Vagina (tissue), 2 donors: ENCODE results near the gene SLC39A12. TPM values are rescaled to one million over a fixed set of nuclear protein-coding genes. Genes with fewer than 3 reads are reported as not detected.
A peak's percentile ranks its signal among the peaks of the same experiment; 100 is the strongest.

Experiments
- DNase-seq, 2 donors: peaks; one replicate each; pipeline ENCODE4 v3.0.0-alpha.2; 2017; ENCODE audit errors: extremely low spot score in 2 of 2
- H3K27ac ChIP-seq: fragments of 200-600 bp; sonication (generic); one replicate; pipeline ENCODE4 v1.5.1; 2019
- H3K27me3 ChIP-seq: fragments of 200-600 bp; sonication (generic); one replicate; pipeline ENCODE4 v1.5.1; 2019
- H3K36me3 ChIP-seq, 2 donors: fragments of 200-600 bp; sonication (generic); one replicate each; pipeline ENCODE4 v1.5.1; 2017 to 2019
- H3K4me1 ChIP-seq: fragments of 200-600 bp; sonication (generic); one replicate; pipeline ENCODE4 v1.5.1; 2019
- H3K4me3 ChIP-seq, 2 donors: fragments of 200-600 bp; sonication (generic); 1 replicate in 1 of 2; 2 replicates in 1 of 2; pipeline ENCODE4 v1.5.1; 2016 to 2019
- H3K9me3 ChIP-seq: fragments of 200-600 bp; sonication (generic); one replicate; pipeline ENCODE4 v1.5.1; 2019
- POLR2A ChIP-seq, 2 donors: fragments of 450-650 bp; IDR thresholded peaks; one replicate each; pipeline ENCODE4 v1.6.1; 2017; ENCODE audit warnings: antibody characterized with exemption in 2 of 2, mild to moderate bottlenecking in 2 of 2, moderate library complexity in 2 of 2
- POLR2AphosphoS5 ChIP-seq, 2 donors: sonication (generic); formaldehyde crosslinking; IDR thresholded peaks; one replicate each; pipeline ENCODE4 v1.9.0; 2017; ENCODE audit warnings: antibody characterized with exemption in 2 of 2, mild to moderate bottlenecking in 2 of 2, low read depth in 1 of 2; ENCODE audit not compliant: insufficient read depth in 1 of 2
- intact Hi-C: fragments of 100-400 bp; cut with DNase I; formaldehyde crosslinking; loops from one replicate; pipeline ENCODE4 v1.15.1; 2023
- total RNA-seq: library from RNA; depleted of rRNA; stranded (reverse); fragments of >200 nt; gene quantifications from one replicate; pipeline ENCODE4 v1.2.3, GENCODE V29; 2016
- TF ChIP-seq, protein P1 (sequence below), 3 experiments: fragments of 450-650 bp in 2 of 3; fragments of 200-600 bp in 1 of 3; sonication (generic) in 1 of 3; IDR thresholded peaks; one replicate each; pipeline ENCODE4 v1.5.1; 2017 to 2019; ENCODE audit warnings: antibody characterized with exemption in 3 of 3, mild to moderate bottlenecking in 2 of 3, moderate library complexity in 2 of 3

The SLC39A12 gene
- total RNA-seq, 1 donor from 2014 or later = not detected

DNA sequence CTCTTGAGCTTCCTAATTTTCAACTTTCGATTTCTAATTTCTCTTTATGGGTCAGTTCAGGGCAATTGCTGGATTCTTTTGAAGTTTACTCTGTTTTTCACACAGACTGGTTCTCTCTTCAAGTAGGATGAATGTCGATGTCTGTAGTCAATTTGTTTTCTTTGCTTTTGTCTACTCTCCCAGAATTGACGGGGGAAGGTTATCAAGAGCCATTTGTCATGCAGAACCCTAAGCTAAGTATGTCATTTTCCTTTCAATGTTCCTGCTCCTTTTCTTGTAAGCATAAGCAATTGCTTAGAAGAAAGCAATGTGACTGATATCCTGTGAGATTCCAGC lies 53.7 kb downstream of the SLC39A12 start:
- peak overlapping the region in 1 of 2 donors; percentile 1 for H3K4me3 ChIP-seq
- no peak for DNase-seq

DNA sequence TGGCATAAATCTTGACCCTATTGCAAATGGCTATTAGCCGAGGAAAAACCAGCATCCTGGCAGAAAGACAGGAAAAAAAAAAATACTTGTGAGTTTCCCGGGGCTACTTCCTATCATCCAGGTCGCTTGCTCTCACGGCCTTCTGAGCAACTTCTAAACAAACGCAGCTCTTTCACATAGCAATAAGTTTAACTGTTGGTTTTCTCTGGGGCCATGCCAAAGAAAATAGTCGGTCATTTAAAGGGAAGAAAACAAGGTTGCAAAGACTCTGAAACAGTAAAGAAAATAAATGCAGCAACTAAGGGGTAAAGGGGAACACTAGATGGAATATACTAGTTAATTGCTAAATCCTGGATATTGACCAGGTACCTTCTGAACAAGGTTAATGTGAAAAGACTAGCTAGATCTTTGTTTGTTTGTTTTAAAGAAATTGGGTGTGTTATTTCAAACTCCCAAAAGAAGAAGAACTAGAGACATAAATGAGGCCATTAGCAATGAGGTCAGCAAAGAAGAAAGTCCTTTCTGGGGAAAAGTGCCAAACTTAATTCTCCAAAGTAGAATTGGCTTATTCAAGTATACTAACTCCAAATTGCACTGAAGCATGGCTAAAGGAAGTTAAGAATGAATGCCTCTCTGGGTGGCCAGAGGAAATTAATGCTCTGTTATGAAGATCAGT lies 54.2 kb downstream of the SLC39A12 start:
- intact Hi-C loops = no loop called here
- TF ChIP-seq POLR2A (IDR thresholded peaks at IDR 0.05) = no peak
- TF ChIP-seq, protein P1, sequence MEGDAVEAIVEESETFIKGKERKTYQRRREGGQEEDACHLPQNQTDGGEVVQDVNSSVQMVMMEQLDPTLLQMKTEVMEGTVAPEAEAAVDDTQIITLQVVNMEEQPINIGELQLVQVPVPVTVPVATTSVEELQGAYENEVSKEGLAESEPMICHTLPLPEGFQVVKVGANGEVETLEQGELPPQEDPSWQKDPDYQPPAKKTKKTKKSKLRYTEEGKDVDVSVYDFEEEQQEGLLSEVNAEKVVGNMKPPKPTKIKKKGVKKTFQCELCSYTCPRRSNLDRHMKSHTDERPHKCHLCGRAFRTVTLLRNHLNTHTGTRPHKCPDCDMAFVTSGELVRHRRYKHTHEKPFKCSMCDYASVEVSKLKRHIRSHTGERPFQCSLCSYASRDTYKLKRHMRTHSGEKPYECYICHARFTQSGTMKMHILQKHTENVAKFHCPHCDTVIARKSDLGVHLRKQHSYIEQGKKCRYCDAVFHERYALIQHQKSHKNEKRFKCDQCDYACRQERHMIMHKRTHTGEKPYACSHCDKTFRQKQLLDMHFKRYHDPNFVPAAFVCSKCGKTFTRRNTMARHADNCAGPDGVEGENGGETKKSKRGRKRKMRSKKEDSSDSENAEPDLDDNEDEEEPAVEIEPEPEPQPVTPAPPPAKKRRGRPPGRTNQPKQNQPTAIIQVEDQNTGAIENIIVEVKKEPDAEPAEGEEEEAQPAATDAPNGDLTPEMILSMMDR (IDR thresholded peaks at IDR 0.05) = no peak
- TF ChIP-seq POLR2AphosphoS5 (IDR thresholded peaks at IDR 0.05; ENCODE audit: insufficient read depth in 1 of 2, low read depth in 1 of 2) = no peak
- peak overlapping the region in 1 of 2 donors; percentile 1 for H3K4me3 ChIP-seq
- H3K27me3 ChIP-seq = no peaks in the 10 kb centered on the region
- no peaks in the 10 kb centered on the region for H3K36me3 ChIP-seq
- no peaks in the 10 kb centered on the region for H3K4me1 ChIP-seq
- no peak for DNase-seq
- H3K27ac ChIP-seq = no peak overlapping the region
- no peaks in the 10 kb centered on the region for H3K9me3 ChIP-seq

More for the DNA sequence above, 53.7 kb downstream of the SLC39A12 start:
- Histone ChIP-seq H3K36me3 (no peaks in the 10 kb centered on the region), H3K27ac (no peak overlapping the region), H3K9me3 (no peaks in the 10 kb centered on the region), H3K27me3 (no peaks in the 10 kb centered on the region), H3K4me1 (no peaks in the 10 kb centered on the region)
- intact Hi-C loops = no loop called here
- TF ChIP-seq, protein P1 (IDR thresholded peaks at IDR 0.05) = no peak

DNA sequence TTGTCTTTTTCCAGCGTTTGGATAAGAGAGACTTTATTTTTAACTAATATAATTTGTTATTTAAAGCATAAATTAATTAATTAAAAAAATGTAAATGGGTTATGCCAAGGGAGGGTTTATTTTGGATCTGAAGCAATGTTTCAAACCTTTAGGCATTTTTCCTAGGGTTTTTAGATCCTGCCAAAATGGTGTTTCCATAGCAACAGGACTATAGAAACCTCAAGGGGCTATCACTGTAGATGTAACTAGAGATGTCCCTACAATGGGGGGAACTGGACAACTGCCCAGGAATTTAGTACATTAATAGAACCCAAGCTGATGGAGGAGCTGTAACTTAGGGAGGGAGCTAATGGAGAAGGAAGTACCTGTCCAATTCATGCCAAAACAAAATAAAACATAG lies 57.3 kb downstream of the SLC39A12 start:
- Histone ChIP-seq H3K9me3 (no peaks in the 10 kb centered on the region), H3K27ac (no peak overlapping the region), H3K27me3 (no peaks in the 10 kb centered on the region), H3K4me3 (no peak overlapping the region), H3K4me1 (no peaks in the 10 kb centered on the region), H3K36me3 (no peaks in the 10 kb centered on the region)
- DNase-seq = no peak
- intact Hi-C loops = no loop called here
- no peak for TF ChIP-seq POLR2A (IDR thresholded peaks at IDR 0.05)
- TF ChIP-seq, protein P1 (IDR thresholded peaks at IDR 0.05) = no peak
- TF ChIP-seq POLR2AphosphoS5 (IDR thresholded peaks at IDR 0.05; ENCODE audit: insufficient read depth in 1 of 2, low read depth in 1 of 2) = no peak

DNA sequence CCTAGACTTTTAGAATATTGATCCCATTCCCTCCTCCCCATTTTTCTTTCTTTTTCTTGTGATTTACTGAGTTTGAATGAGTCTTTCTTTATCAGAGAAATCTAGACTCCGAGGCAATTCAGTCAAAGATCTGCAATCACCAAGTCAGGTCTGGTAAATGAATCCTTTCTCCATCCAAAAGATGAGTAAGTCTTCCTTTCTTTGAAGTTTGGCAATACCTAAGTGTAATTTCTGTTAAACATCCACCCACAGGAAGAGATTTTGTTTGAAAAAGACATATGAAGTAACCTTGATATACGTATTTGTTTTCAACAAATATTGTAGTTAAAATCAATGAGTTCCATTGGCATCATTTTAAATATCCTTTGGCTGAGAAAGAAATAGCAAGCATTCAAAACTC lies 58.3 kb downstream of the SLC39A12 start:
- H3K9me3 ChIP-seq = no peaks in the 10 kb centered on the region
- TF ChIP-seq, protein P1 (IDR thresholded peaks at IDR 0.05) = no peak
- TF ChIP-seq POLR2A (IDR thresholded peaks at IDR 0.05) (no peak), POLR2AphosphoS5 (IDR thresholded peaks at IDR 0.05; ENCODE audit: insufficient read depth in 1 of 2, low read depth in 1 of 2) (no peak)
- H3K27ac ChIP-seq = no peak overlapping the region
- H3K4me1 ChIP-seq = no peaks in the 10 kb centered on the region
- no peak overlapping the region for H3K4me3 ChIP-seq
- intact Hi-C loops = no loop called here
- no peak for DNase-seq
- no peaks in the 10 kb centered on the region for H3K36me3 ChIP-seq
- H3K27me3 ChIP-seq = no peaks in the 10 kb centered on the region

DNA sequence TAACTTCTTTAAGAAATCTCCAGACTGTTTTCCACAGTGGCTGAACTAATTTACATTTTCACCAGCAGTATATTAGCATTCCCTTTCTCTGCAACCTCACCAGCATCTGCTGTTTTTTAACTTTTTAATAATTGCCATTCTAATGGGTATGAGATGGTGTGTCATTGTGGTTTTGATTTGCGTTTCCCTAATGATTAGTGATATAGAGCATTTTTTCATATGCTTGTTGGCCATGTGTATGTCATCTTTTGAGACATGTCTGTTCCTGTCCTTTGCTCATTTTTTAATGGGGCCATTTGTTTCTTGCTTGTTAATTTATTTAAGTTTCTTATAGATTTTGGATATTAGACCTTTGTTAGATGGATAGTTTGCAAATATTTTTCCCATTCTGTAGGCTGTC lies 68.8 kb downstream of the SLC39A12 start:
- no peaks in the 10 kb centered on the region for H3K36me3 ChIP-seq
- intact Hi-C loops = no loop called here
- TF ChIP-seq POLR2A (IDR thresholded peaks at IDR 0.05) = no peak
- TF ChIP-seq POLR2AphosphoS5 (IDR thresholded peaks at IDR 0.05; ENCODE audit: insufficient read depth in 1 of 2, low read depth in 1 of 2) = no peak
- TF ChIP-seq, protein P1 (IDR thresholded peaks at IDR 0.05) = no peak
- no peaks in the 10 kb centered on the region for H3K27me3 ChIP-seq
- no peak overlapping the region for H3K27ac ChIP-seq
- no peaks in the 10 kb centered on the region for H3K4me1 ChIP-seq
- no peak for DNase-seq
- no peak overlapping the region for H3K4me3 ChIP-seq
- H3K9me3 ChIP-seq = no peaks in the 10 kb centered on the region
